ENCODE data around the gene RAB11FIP3. TPM values are rescaled to one million over a fixed set of nuclear protein-coding genes. Genes with fewer than 3 reads are reported as not detected.
A peak's percentile ranks its signal among the peaks of the same experiment; 100 is the strongest.

Gene RAB11FIP3
- polyA plus RNA-seq, 2 of the 4 experiments (the other 2 are of a cell fraction) = 6.7 to 18.0 TPM

DNA sequence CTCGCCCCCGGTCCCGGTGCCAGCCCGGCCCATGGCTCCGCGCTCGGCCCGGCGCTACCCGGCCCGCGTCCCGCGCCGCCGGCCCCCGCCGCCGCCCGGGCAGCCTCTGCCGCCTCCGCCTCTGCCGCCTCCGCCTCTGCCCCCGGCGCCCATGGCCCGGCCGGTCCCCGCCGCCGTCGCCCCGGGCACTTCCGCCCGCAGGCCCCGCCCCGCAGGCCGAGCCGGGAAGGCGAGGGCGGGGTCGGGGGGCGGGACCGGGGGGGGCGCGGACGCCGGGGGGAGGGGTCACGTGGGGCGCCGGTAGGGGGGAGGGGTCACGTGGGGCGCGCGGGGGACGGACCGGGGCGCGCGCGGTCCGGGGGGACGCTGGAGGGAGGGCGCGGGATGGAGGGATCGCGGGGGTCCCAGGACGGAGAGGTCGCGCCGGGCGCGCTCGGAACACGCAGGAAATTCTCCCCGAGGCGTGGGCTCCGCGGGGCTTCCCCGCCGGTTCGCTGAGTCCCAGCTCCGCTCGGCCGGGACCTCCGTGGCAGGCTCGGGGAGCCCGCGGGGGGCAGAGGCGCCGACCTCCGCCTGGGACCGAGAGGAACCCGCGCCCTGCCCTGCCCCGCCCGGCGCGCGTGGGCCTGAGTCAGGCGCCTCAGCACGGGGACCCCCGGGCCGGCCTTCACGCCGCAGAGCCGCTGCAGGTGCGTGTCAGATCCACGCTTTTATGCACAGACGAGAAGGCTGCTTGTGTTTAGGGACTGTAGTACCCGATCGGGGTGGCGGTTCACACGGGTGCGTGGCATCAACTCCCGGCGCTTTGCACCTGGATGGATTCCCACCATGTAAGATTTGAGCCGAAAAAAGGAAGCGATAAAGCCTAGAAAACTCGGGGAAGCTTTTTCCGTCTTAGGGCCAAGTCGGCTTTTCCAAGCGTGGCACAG lies 43.4 kb upstream of the RAB11FIP3 start, which contains the start of gene PGAP6:
PGAP6 (minus strand) TSS at position 190 of the 929 bp plus-strand sequence; CDS start at position 33, 157 bp downstream.
- no peaks in the 10 kb centered on the region for H3K9me3 ChIP-seq
- H3K4me3 ChIP-seq = peak within 1 kb of the TSS; percentile 98
- FAIRE-seq (no peak), ATAC-seq (peak; percentile 7 to 67), DNase-seq (ENCODE audit: low read depth in 1 of 2, low spot score in 1 of 2) (no peak)
- ChIA-PET CTCF (interaction anchor here (1.0 to 3.4 kb wide), 5 partner anchors 10 to 330 kb away, joined by 3 to 11 read pairs (median 4); no protein-coding TSS in a partner anchor), POLR2A (interaction anchor here (1.0 kb wide), 1 partner anchor 19 kb away, joined by 3 read pairs; the partner anchor contains the start of gene DECR2)
- TF ChIP-seq HOXB13 (CRISPR knock-in tag; IDR thresholded peaks at IDR 0.05; ENCODE audit: low read depth) = no peak
- TF ChIP-seq TP53 (CRISPR knock-in tag; IDR thresholded peaks at IDR 0.05) = no peak
- TF ChIP-seq MYC (IDR thresholded peaks at IDR 0.05; ENCODE audit: borderline replicate concordance, low read length) = no peak
- TF ChIP-seq ZFP36 (IDR thresholded peaks at IDR 0.05; ENCODE audit: borderline replicate concordance, partially characterized antibody) = no peak
- peak; percentile 47; the same call in 1 of the 2 replicates for TF ChIP-seq POLR2A (IDR thresholded peaks at IDR 0.05; ENCODE audit: low read length)
- no peak for TF ChIP-seq SMC3 (IDR thresholded peaks at IDR 0.05)
- no peak for TF ChIP-seq EP300 (IDR thresholded peaks at IDR 0.05)
- no peak for TF ChIP-seq HOXB5 (CRISPR knock-in tag; IDR thresholded peaks at IDR 0.05)
- no peak for TF ChIP-seq KDM5A (IDR thresholded peaks at IDR 0.05)
- TF ChIP-seq, protein P1, sequence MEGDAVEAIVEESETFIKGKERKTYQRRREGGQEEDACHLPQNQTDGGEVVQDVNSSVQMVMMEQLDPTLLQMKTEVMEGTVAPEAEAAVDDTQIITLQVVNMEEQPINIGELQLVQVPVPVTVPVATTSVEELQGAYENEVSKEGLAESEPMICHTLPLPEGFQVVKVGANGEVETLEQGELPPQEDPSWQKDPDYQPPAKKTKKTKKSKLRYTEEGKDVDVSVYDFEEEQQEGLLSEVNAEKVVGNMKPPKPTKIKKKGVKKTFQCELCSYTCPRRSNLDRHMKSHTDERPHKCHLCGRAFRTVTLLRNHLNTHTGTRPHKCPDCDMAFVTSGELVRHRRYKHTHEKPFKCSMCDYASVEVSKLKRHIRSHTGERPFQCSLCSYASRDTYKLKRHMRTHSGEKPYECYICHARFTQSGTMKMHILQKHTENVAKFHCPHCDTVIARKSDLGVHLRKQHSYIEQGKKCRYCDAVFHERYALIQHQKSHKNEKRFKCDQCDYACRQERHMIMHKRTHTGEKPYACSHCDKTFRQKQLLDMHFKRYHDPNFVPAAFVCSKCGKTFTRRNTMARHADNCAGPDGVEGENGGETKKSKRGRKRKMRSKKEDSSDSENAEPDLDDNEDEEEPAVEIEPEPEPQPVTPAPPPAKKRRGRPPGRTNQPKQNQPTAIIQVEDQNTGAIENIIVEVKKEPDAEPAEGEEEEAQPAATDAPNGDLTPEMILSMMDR (IDR thresholded peaks at IDR 0.05) = no peak
- no peak for TF ChIP-seq USF2 (IDR thresholded peaks at IDR 0.05)
- TF ChIP-seq FOXS1 (CRISPR knock-in tag; IDR thresholded peaks at IDR 0.05) = no peak
- TF ChIP-seq, protein P2, sequence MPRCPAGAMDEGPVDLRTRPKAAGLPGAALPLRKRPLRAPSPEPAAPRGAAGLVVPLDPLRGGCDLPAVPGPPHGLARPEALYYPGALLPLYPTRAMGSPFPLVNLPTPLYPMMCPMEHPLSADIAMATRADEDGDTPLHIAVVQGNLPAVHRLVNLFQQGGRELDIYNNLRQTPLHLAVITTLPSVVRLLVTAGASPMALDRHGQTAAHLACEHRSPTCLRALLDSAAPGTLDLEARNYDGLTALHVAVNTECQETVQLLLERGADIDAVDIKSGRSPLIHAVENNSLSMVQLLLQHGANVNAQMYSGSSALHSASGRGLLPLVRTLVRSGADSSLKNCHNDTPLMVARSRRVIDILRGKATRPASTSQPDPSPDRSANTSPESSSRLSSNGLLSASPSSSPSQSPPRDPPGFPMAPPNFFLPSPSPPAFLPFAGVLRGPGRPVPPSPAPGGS (IDR thresholded peaks at IDR 0.05) = peak; percentile 73; the same call in 2 of the 3 replicates
- no peak for TF ChIP-seq ZSCAN20 (CRISPR knock-in tag; IDR thresholded peaks at IDR 0.05)
- TF ChIP-seq, protein P3, sequence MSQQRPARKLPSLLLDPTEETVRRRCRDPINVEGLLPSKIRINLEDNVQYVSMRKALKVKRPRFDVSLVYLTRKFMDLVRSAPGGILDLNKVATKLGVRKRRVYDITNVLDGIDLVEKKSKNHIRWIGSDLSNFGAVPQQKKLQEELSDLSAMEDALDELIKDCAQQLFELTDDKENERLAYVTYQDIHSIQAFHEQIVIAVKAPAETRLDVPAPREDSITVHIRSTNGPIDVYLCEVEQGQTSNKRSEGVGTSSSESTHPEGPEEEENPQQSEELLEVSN (IDR thresholded peaks at IDR 0.05; ENCODE audit: borderline replicate concordance, low read depth) = no peak
- TF ChIP-seq CEBPB (IDR thresholded peaks at IDR 0.05) = no peak
- no peak for TF ChIP-seq RCOR1 (IDR thresholded peaks at IDR 0.05; ENCODE audit: low read depth, low read length)
- TF ChIP-seq KDM1A (IDR thresholded peaks at IDR 0.05; ENCODE audit: low read depth) = no peak
- TF ChIP-seq MAFK (IDR thresholded peaks at IDR 0.05; ENCODE audit: partially characterized antibody) = no peak
- TF ChIP-seq ZNF302 (CRISPR knock-in tag; IDR thresholded peaks at IDR 0.05) = no peak
- no peak for TF ChIP-seq HEYL (CRISPR knock-in tag; IDR thresholded peaks at IDR 0.05)
- TF ChIP-seq CHD4 (IDR thresholded peaks at IDR 0.05; ENCODE audit: borderline replicate concordance) = no peak
- TF ChIP-seq CBX2 (IDR thresholded peaks at IDR 0.05; ENCODE audit: borderline replicate concordance, low read depth) = no peak
- peak in 1 of 2 experiments; percentile 83; a peak in 3 of 5 replicates for TF ChIP-seq JUN (IDR thresholded peaks at IDR 0.05)
- peak; percentile 77; the same call in 1 of the 2 replicates for TF ChIP-seq PHF8 (IDR thresholded peaks at IDR 0.05; ENCODE audit: borderline replicate concordance, low read depth)
- TF ChIP-seq, protein P4, sequence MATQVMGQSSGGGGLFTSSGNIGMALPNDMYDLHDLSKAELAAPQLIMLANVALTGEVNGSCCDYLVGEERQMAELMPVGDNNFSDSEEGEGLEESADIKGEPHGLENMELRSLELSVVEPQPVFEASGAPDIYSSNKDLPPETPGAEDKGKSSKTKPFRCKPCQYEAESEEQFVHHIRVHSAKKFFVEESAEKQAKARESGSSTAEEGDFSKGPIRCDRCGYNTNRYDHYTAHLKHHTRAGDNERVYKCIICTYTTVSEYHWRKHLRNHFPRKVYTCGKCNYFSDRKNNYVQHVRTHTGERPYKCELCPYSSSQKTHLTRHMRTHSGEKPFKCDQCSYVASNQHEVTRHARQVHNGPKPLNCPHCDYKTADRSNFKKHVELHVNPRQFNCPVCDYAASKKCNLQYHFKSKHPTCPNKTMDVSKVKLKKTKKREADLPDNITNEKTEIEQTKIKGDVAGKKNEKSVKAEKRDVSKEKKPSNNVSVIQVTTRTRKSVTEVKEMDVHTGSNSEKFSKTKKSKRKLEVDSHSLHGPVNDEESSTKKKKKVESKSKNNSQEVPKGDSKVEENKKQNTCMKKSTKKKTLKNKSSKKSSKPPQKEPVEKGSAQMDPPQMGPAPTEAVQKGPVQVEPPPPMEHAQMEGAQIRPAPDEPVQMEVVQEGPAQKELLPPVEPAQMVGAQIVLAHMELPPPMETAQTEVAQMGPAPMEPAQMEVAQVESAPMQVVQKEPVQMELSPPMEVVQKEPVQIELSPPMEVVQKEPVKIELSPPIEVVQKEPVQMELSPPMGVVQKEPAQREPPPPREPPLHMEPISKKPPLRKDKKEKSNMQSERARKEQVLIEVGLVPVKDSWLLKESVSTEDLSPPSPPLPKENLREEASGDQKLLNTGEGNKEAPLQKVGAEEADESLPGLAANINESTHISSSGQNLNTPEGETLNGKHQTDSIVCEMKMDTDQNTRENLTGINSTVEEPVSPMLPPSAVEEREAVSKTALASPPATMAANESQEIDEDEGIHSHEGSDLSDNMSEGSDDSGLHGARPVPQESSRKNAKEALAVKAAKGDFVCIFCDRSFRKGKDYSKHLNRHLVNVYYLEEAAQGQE (IDR thresholded peaks at IDR 0.05) = no peak
- TF ChIP-seq JUNB (IDR thresholded peaks at IDR 0.05) = no peak
- TF ChIP-seq NFE2L2 (conservative IDR thresholded peaks at IDR 0.05; ENCODE audit: low read length) = no peak
- no peak for TF ChIP-seq HOXA7 (CRISPR knock-in tag; IDR thresholded peaks at IDR 0.05)
- no peak for TF ChIP-seq HDAC2 (IDR thresholded peaks at IDR 0.05)
- peaks cover 10% of the 10 kb centered on the region; the same call in 2 of the 3 replicates for H3K4me1 ChIP-seq
- peak within 1 kb of the TSS; percentile 92 to 97 for H3K27ac ChIP-seq
- WGBS (ENCODE audit: missing lambda C conversion rate) = 25% methylated on average over 16 of the region's 123 CpGs
- H3K4me2 ChIP-seq = peak within 1 kb of the TSS; percentile 100

Measured in A549 (cell line).